ENCODE measurements around the gene STPG1.

Gene STPG1

GRCh38 chr1:24317956-24318614, 95.5 kb downstream of the STPG1 start:
- peak; percentile 72 for DNase-seq (ENCODE audit: low spot score)

DNA sequence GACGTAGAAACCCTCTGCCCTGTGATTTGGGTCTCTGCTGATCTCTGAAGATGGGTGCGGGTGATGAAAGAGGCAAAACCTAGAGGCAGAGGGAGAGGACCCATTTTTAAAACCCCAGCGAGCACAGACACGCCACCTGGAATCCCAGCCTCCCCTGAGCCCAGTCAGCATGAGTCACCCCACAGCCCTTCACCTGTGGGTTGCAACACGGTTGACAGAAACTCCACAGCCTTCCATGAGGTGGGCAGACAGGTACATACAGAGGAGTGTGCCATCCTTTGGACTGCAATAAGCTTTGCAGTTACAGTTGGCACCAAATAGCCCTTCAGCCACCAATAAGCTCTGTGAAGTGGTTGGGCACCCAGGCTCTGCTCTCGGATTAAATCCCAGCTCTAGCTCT, 96.5 kb downstream of the STPG1 start:
- DNase-seq (ENCODE audit: low spot score), result no peak

- DNase-seq (ENCODE audit: low spot score), result no peak
Observed at GRCh38 chr1:24316645-24317044, 96.9 kb downstream of the STPG1 start.

DNA sequence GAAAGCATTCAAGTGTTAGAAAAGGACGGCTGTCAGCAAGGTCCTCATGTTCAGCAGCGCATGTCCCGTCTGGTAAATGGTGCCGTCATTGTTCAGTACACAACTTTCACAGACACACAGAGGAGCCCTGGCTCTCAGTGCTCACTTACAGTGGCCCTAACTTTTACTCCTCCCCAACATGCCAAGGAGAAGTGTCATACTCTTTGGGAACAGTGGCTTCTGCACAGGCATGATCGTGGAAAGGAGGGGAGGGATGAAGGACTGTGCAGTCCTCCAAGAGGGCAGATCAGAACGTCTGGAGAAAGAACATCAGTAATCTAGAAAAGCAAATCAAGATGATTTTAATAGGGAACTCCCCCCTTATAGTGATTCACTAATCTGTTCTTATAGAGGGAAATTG, 98.2 kb downstream of the STPG1 start:
- DNase-seq (ENCODE audit: low spot score), result peak; percentile 33

GRCh38 chr1:24311741-24312140, 101.8 kb downstream of the STPG1 start:
- no peak for DNase-seq (ENCODE audit: low spot score)

GRCh38 chr1:24311234-24311633, 102.3 kb downstream of the STPG1 start:
- DNase-seq (ENCODE audit: low spot score), result no peak

- peak; percentile 18 for DNase-seq (ENCODE audit: low spot score)
Observed at GRCh38 chr1:24309762-24310485, 103.7 kb downstream of the STPG1 start.

GRCh38 chr1:24308365-24309015, 105.1 kb downstream of the STPG1 start:
- peak; percentile 44 for DNase-seq (ENCODE audit: low spot score)
